ENCODE results near the gene FBXW12.

DNA sequence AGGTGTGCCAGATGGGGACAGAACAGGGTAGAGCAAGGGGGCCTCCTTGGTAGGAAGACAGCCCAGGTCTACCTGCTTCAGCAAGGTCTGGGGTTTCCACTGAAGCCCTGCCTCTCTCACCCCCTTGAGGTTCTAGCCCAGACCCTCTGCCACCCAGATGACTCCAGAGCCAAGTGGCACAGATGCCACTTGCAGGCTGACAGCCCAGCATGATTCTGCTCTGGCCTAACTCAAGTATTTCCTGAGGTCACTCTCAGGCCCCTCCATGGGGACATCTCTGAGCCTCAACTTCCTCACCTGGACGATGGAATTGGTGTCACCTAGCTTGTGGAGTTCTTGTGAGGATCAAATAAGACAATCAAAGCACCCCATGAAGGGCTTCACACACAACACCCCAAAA, 34.0 kb downstream of the FBXW12 start:
- TF ChIP-seq, protein P1, sequence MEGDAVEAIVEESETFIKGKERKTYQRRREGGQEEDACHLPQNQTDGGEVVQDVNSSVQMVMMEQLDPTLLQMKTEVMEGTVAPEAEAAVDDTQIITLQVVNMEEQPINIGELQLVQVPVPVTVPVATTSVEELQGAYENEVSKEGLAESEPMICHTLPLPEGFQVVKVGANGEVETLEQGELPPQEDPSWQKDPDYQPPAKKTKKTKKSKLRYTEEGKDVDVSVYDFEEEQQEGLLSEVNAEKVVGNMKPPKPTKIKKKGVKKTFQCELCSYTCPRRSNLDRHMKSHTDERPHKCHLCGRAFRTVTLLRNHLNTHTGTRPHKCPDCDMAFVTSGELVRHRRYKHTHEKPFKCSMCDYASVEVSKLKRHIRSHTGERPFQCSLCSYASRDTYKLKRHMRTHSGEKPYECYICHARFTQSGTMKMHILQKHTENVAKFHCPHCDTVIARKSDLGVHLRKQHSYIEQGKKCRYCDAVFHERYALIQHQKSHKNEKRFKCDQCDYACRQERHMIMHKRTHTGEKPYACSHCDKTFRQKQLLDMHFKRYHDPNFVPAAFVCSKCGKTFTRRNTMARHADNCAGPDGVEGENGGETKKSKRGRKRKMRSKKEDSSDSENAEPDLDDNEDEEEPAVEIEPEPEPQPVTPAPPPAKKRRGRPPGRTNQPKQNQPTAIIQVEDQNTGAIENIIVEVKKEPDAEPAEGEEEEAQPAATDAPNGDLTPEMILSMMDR (IDR thresholded peaks at IDR 0.05; ENCODE audit: insufficient read depth, low read length) = no peak
- TF ChIP-seq REST (IDR thresholded peaks at IDR 0.05; ENCODE audit: insufficient replicate concordance, low read depth) (no peak), POLR2AphosphoS5 (IDR thresholded peaks at IDR 0.05; ENCODE audit: low read depth) (no peak), SPI1 (IDR thresholded peaks at IDR 0.05; ENCODE audit: borderline replicate concordance, low read depth) (no peak), GABPA (IDR thresholded peaks at IDR 0.05; ENCODE audit: low read depth) (no peak)

Data from HL-60 (cell line).